Neural crest cell (in vitro differentiated cells): ENCODE data around the gene MYMK. TPM values are rescaled to one million over a fixed set of nuclear protein-coding genes. Genes with fewer than 3 reads are reported as not detected.

Experiments used
- DNase-seq: peaks from one replicate; pipeline ENCODE4 v3.0.0; 2021; ENCODE audit warnings: low read depth, mixed read lengths, low spot score
- H3K27ac Mint-ChIP-seq: one replicate; pipeline ENCODE4 v1.8.0; 2021; ENCODE audit warnings: mild to moderate bottlenecking, mixed read lengths; ENCODE audit not compliant: unreplicated experiment
- H3K27me3 Mint-ChIP-seq: 2 replicates; pipeline ENCODE4 v1.8.0; 2021; ENCODE audit warnings: low read depth, mild to moderate bottlenecking, mixed read lengths
- H3K36me3 Mint-ChIP-seq: 2 replicates; pipeline ENCODE4 v1.8.0; 2021; ENCODE audit warnings: low read depth, mild to moderate bottlenecking, mixed read lengths
- H3K4me1 Mint-ChIP-seq: 2 replicates; pipeline ENCODE4 v1.8.0; 2021; ENCODE audit warnings: mixed read lengths
- H3K4me3 Mint-ChIP-seq: one replicate; pipeline ENCODE4 v1.8.0; 2021; ENCODE audit warnings: mild to moderate bottlenecking, mixed read lengths
- H3K9me3 Mint-ChIP-seq: 2 replicates; pipeline ENCODE4 v1.8.0; 2021; ENCODE audit warnings: mixed read lengths
- CTCF ChIP-seq: fragments of 200-600 bp; sonication (generic); conservative IDR thresholded peaks from 2 replicates; pipeline ENCODE4 v1.5.0; 2021; ENCODE audit warnings: antibody characterized with exemption, mild to moderate bottlenecking
- total RNA-seq: library from RNA; stranded (reverse); gene quantifications from 2 replicates; pipeline ENCODE4 v1.2.1, GENCODE V29; 2021

The MYMK gene
- total RNA-seq, 1 donor from 2014 or later = not detected

- Mint-ChIP-seq H3K4me1 (peaks cover 6% of the 10 kb centered on the region), H3K36me3 (no peaks in the 10 kb centered on the region), H3K27ac (peak overlapping the region; percentile 43), H3K4me3 (peak overlapping the region; percentile 28), H3K9me3 (no peaks in the 10 kb centered on the region), H3K27me3 (peaks cover 11% of the 10 kb centered on the region)
- TF ChIP-seq CTCF = peak; percentile 62
- DNase-seq = peak; percentile 71
Measured at GRCh38 chr9:133532937-133533668, 8.3 kb upstream of the MYMK start.

- TF ChIP-seq CTCF = no peak
- Mint-ChIP-seq H3K27ac (no peak overlapping the region), H3K4me1 (peaks cover 18% of the 10 kb centered on the region), H3K9me3 (no peaks in the 10 kb centered on the region), H3K4me3 (no peak overlapping the region), H3K27me3 (peaks cover 22% of the 10 kb centered on the region), H3K36me3 (no peaks in the 10 kb centered on the region)
- no peak for DNase-seq
Measured at GRCh38 chr9:133531293-133531692, 6.5 kb upstream of the MYMK start.

- Mint-ChIP-seq H3K9me3 (no peaks in the 10 kb centered on the region), H3K4me1 (peaks cover 24% of the 10 kb centered on the region), H3K27me3 (peaks cover 23% of the 10 kb centered on the region), H3K36me3 (no peaks in the 10 kb centered on the region), H3K27ac (no peak overlapping the region), H3K4me3 (no peak overlapping the region)
- TF ChIP-seq CTCF = no peak
- no peak for DNase-seq
Measured at GRCh38 chr9:133529874-133530273, 5.1 kb upstream of the MYMK start.

GRCh38 chr9:133529457-133529856, 4.7 kb upstream of the MYMK start:
- Mint-ChIP-seq H3K9me3 (no peaks in the 10 kb centered on the region), H3K27ac (no peak overlapping the region), H3K36me3 (no peaks in the 10 kb centered on the region), H3K4me3 (no peak overlapping the region), H3K4me1 (peaks cover 24% of the 10 kb centered on the region), H3K27me3 (peaks cover 23% of the 10 kb centered on the region)
- no peak for TF ChIP-seq CTCF
- DNase-seq = no peak

GRCh38 chr9:133528876-133529241, 4.1 kb upstream of the MYMK start:
- Mint-ChIP-seq H3K27ac (no peak overlapping the region), H3K4me3 (no peak overlapping the region), H3K4me1 (peaks cover 24% of the 10 kb centered on the region), H3K9me3 (no peaks in the 10 kb centered on the region), H3K36me3 (no peaks in the 10 kb centered on the region), H3K27me3 (peaks cover 21% of the 10 kb centered on the region)
- TF ChIP-seq CTCF = no peak
- DNase-seq = no peak
